GM23338 (cell line): ENCODE data around the gene MRTFA. TPM values are rescaled to one million over a fixed set of nuclear protein-coding genes. Genes with fewer than 3 reads are reported as not detected.

Source experiments
- ATAC-seq: fragments of 200-7000 bp; cut with Tn5 transposase; 3 replicates; pipeline ENCODE4 v1.9.1; 2020
- DNase-seq: peaks from one replicate; pipeline ENCODE4 v3.0.0-alpha.2; 2015; ENCODE audit warnings: low spot score
- H2AFZ ChIP-seq: fragments of 200-600 bp; sonication (generic); 2 replicates; pipeline ENCODE4 v1.8.0; 2016; ENCODE audit warnings: antibody characterized with exemption, mild to moderate bottlenecking, moderate library complexity
- H3F3A ChIP-seq: fragments of 200-600 bp; sonication (generic); replicated peaks from 2 replicates; pipeline ENCODE4 v1.8.0; 2017; ENCODE audit warnings: antibody characterized with exemption, mixed run types, low read depth
- H3K27ac ChIP-seq: fragments of 200-600 bp; sonication (generic); 2 replicates; pipeline ENCODE4 v1.6.1; 2016; ENCODE audit warnings: low read depth
- H3K27me3 ChIP-seq: fragments of 200-600 bp; sonication (generic); 2 replicates; pipeline ENCODE4 v1.8.0; 2016; ENCODE audit warnings: mild to moderate bottlenecking, mixed run types, moderate library complexity; ENCODE audit not compliant: insufficient read depth
- H3K36me3 ChIP-seq: fragments of 200-600 bp; sonication (generic); 2 replicates; pipeline ENCODE4 v1.8.0; 2016; ENCODE audit warnings: mild to moderate bottlenecking; ENCODE audit not compliant: insufficient read depth
- H3K4me1 ChIP-seq: fragments of 200-600 bp; sonication (generic); 2 replicates; pipeline ENCODE4 v1.8.0; 2016; ENCODE audit warnings: mild to moderate bottlenecking, moderate library complexity; ENCODE audit not compliant: insufficient read depth
- H3K4me2 ChIP-seq: fragments of 200-600 bp; sonication (generic); 2 replicates; pipeline ENCODE4 v1.7.1; 2017; ENCODE audit warnings: mixed run types
- H3K4me3 ChIP-seq: fragments of 200-600 bp; sonication (generic); 2 replicates; pipeline ENCODE4 v1.6.1; 2016; ENCODE audit warnings: mixed run types
- H3K79me2 ChIP-seq: fragments of 200-600 bp; sonication (generic); replicated peaks from 2 replicates; pipeline ENCODE4 v1.8.0; 2017; ENCODE audit warnings: mild to moderate bottlenecking; ENCODE audit not compliant: insufficient read depth
- H3K9me2 ChIP-seq: fragments of 200-600 bp; sonication (generic); 2 replicates; pipeline ENCODE4 v1.8.0; 2017; ENCODE audit not compliant: insufficient read depth
- H4K20me1 ChIP-seq: fragments of 200-600 bp; sonication (generic); replicated peaks from 2 replicates; pipeline ENCODE4 v1.8.0; 2017; ENCODE audit warnings: mild to moderate bottlenecking; ENCODE audit not compliant: insufficient read depth
- H3K27ac Mint-ChIP-seq: 2 replicates; pipeline ENCODE4 v1.8.0; 2020; ENCODE audit warnings: inconsistent platforms, mild to moderate bottlenecking, moderate library complexity, mixed read lengths
- H3K27me3 Mint-ChIP-seq: 3 replicates; pipeline ENCODE4 v1.8.0; 2022; ENCODE audit warnings: low read depth, mild to moderate bottlenecking, moderate library complexity, mixed read lengths, inconsistent platforms; ENCODE audit not compliant: insufficient read depth, poor library complexity
- H3K36me3 Mint-ChIP-seq: 3 replicates; pipeline ENCODE4 v1.8.0; 2021; ENCODE audit warnings: low read depth, mild to moderate bottlenecking, inconsistent platforms, moderate library complexity, mixed read lengths
- H3K4me1 Mint-ChIP-seq: 3 replicates; pipeline ENCODE4 v1.8.0; 2020; ENCODE audit warnings: mild to moderate bottlenecking, inconsistent platforms, mixed read lengths
- H3K4me3 Mint-ChIP-seq: 3 replicates; pipeline ENCODE4 v1.8.0; 2021; ENCODE audit warnings: moderate library complexity, mild to moderate bottlenecking, inconsistent platforms, mixed read lengths
- H3K9me3 Mint-ChIP-seq: 3 replicates; pipeline ENCODE4 v1.8.0; 2020; ENCODE audit warnings: moderate library complexity, mild to moderate bottlenecking, inconsistent platforms, mixed read lengths
- CREB1 ChIP-seq: fragments of 250-450 bp; sonication (Bioruptor Pico); IDR thresholded peaks from 2 replicates; pipeline ENCODE4 v1.5.0; 2020; ENCODE audit warnings: low read depth, mild to moderate bottlenecking, moderate library complexity
- CTCF ChIP-seq, 2 experiments: fragments of 200-600 bp in 1 of 2; sonication (generic) in 1 of 2; conservative IDR thresholded peaks; 2 replicates each; pipeline versions ENCODE4 v1.5.1 to v1.6.1; 2016 to 2017; ENCODE audit warnings: antibody characterized with exemption in 2 of 2, low read depth in 2 of 2, mild to moderate bottlenecking in 2 of 2, moderate library complexity in 1 of 2
- ETS1 ChIP-seq: IDR thresholded peaks from 2 replicates; pipeline ENCODE4 v1.6.1; 2016; ENCODE audit warnings: antibody characterized with exemption
- EZH2 ChIP-seq: fragments of 200-600 bp; sonication (generic); IDR thresholded peaks from one replicate; pipeline ENCODE4 v1.8.0; 2017; ENCODE audit warnings: antibody characterized with exemption, mild to moderate bottlenecking, low read depth; ENCODE audit not compliant: unreplicated experiment
- EZH2phosphoT487 ChIP-seq: fragments of 200-600 bp; sonication (generic); IDR thresholded peaks from one replicate; pipeline ENCODE4 v1.8.1; 2018; ENCODE audit warnings: antibody characterized with exemption; ENCODE audit not compliant: unreplicated experiment
- JUNB ChIP-seq: IDR thresholded peaks from one replicate; pipeline ENCODE4 v1.6.1; 2016; ENCODE audit warnings: antibody characterized with exemption; ENCODE audit not compliant: unreplicated experiment
- NANOG ChIP-seq: IDR thresholded peaks from 2 replicates; pipeline ENCODE4 v1.6.1; 2016; ENCODE audit warnings: antibody characterized with exemption, borderline replicate concordance
- POLR2AphosphoS5 ChIP-seq: IDR thresholded peaks from 2 replicates; pipeline ENCODE4 v1.6.1; 2016; ENCODE audit warnings: antibody characterized with exemption, low read depth
- STAT1 ChIP-seq: IDR thresholded peaks from one replicate; pipeline ENCODE4 v1.6.1; 2016; ENCODE audit warnings: antibody characterized with exemption; ENCODE audit not compliant: unreplicated experiment
- ZNF114 ChIP-seq: fragments of 250-450 bp; sonication (Bioruptor Pico); IDR thresholded peaks from 2 replicates; pipeline ENCODE4 v1.5.0; 2020; ENCODE audit warnings: mild to moderate bottlenecking, moderate library complexity
- ZNF331 ChIP-seq: fragments of 250-450 bp; sonication (Bioruptor Pico); IDR thresholded peaks from 2 replicates; pipeline ENCODE4 v1.5.0; 2020; ENCODE audit warnings: low read depth, mild to moderate bottlenecking, moderate library complexity
- ZNF462 ChIP-seq: fragments of 250-450 bp; sonication (Bioruptor Pico); IDR thresholded peaks from 2 replicates; pipeline ENCODE4 v1.5.0; 2020; ENCODE audit warnings: mild to moderate bottlenecking, moderate library complexity
- polyA plus RNA-seq: library from polyadenylated mRNA; unstranded; fragments of >200 nt; fragmentation: Nextera tagmentation; extraction: Ambion mirVana; gene quantifications from 2 replicates; pipeline ENCODE4 v1.2.1, GENCODE V29; 2016
- total RNA-seq: library from RNA; depleted of rRNA; stranded (reverse); fragments of >200 nt; shearing (Covaris generic); gene quantifications from 2 replicates; pipeline ENCODE4 v1.2.3, GENCODE V29; 2014

Gene MRTFA
- total and polyA plus RNA-seq, 2 experiments from 2014 or later, result 18.1 to 92.4 TPM

GRCh38 chr22:40404251-40405177 lies 232.0 kb downstream of the MRTFA start:
- Histone ChIP-seq H3K27me3 (no peaks in the 10 kb centered on the region), H3F3A (no peaks in the 10 kb centered on the region), H3K4me1 (no peaks in the 10 kb centered on the region), H3K4me3 (no peak overlapping the region), H3K27ac (no peak overlapping the region), H4K20me1 (no peaks in the 10 kb centered on the region), H3K36me3 (no peaks in the 10 kb centered on the region; the same call in 1 of the 2 replicates), H3K4me2 (no peak overlapping the region), H3K9me2 (no peaks in the 10 kb centered on the region), H3K79me2 (no peaks in the 10 kb centered on the region), H2AFZ (no peak overlapping the region)
- peak; percentile 20 for ATAC-seq
- Mint-ChIP-seq H3K9me3 (no peaks in the 10 kb centered on the region; the same call in 2 of the 3 replicates), H3K4me3 (no peak overlapping the region), H3K36me3 (peaks cover 26% of the 10 kb centered on the region), H3K27me3 (peaks cover 9% of the 10 kb centered on the region), H3K4me1 (0 out of 3 replicates have a peak, but pooled peaks cover under 1% of the 10 kb centered on the region), H3K27ac (no peak overlapping the region)
- TF ChIP-seq JUNB, result no peak
- no peak for TF ChIP-seq EZH2
- no peak for DNase-seq

- Histone ChIP-seq H3K79me2 (no peaks in the 10 kb centered on the region), H3K27ac (no peak overlapping the region), H3K9me2 (no peaks in the 10 kb centered on the region), H3K4me3 (no peak overlapping the region), H3K36me3 (no peaks in the 10 kb centered on the region; the same call in 1 of the 2 replicates), H4K20me1 (no peaks in the 10 kb centered on the region), H3F3A (no peaks in the 10 kb centered on the region), H2AFZ (no peak overlapping the region), H3K27me3 (no peaks in the 10 kb centered on the region), H3K4me1 (no peaks in the 10 kb centered on the region), H3K4me2 (no peak overlapping the region)
- Mint-ChIP-seq H3K4me3 (no peak overlapping the region), H3K27ac (no peak overlapping the region), H3K4me1 (peaks cover 4% of the 10 kb centered on the region; the same call in 1 of the 3 replicates), H3K9me3 (no peaks in the 10 kb centered on the region; the same call in 2 of the 3 replicates), H3K27me3 (peaks cover 9% of the 10 kb centered on the region), H3K36me3 (peaks cover 26% of the 10 kb centered on the region)
- no peak for ATAC-seq
- DNase-seq, result no peak
- no peak for TF ChIP-seq ZNF114 (CRISPR knock-in tag)
- TF ChIP-seq ETS1, result no peak
- no peak for TF ChIP-seq CTCF (conservative IDR thresholded peaks at IDR 0.05; ENCODE audit: low read depth in 2 of 2)
- no peak for TF ChIP-seq NANOG
- no peak for TF ChIP-seq ZNF331
- no peak for TF ChIP-seq ZNF462 (CRISPR knock-in tag)
- TF ChIP-seq JUNB, result no peak
- TF ChIP-seq CREB1 (CRISPR knock-in tag), result no peak
- no peak for TF ChIP-seq STAT1
- no peak for TF ChIP-seq EZH2phosphoT487
- no peak for TF ChIP-seq POLR2AphosphoS5
- TF ChIP-seq EZH2, result no peak
Observed at GRCh38 chr22:40403651-40404050, 232.9 kb downstream of the MRTFA start.
